Heart right ventricle (tissue), 16 donors: ENCODE measurements around the gene TRIM2. TPM values are rescaled to one million over a fixed set of nuclear protein-coding genes. Genes with fewer than 3 reads are reported as not detected.
A peak's percentile ranks its signal among the peaks of the same experiment; 100 is the strongest.

Experiments
- ATAC-seq, 8 donors: fragments of 200-7000 bp; cut with Tn5 transposase; one replicate each; pipeline ENCODE4 v1.9.1; 2020; ENCODE audit warnings: mild to moderate bottlenecking in 8 of 8, moderate library complexity in 8 of 8, moderate number of reproducible peaks in 1 of 8
- DNase-seq, 2 donors: peaks; one replicate each; pipeline ENCODE4 v3.0.0-alpha.2; 2020
- H3K27ac ChIP-seq, 10 donors: fragments of 200-600 bp; sonication (generic) in 2 of 10; one replicate each; pipeline versions ENCODE4 v1.5.0 to v1.8.0; 2020 to 2022; ENCODE audit warnings: mild to moderate bottlenecking in 3 of 10
- H3K27me3 ChIP-seq, 7 donors: fragments of 200-600 bp; one replicate each; pipeline ENCODE4 v1.8.0; 2021 to 2022; ENCODE audit warnings: mild to moderate bottlenecking in 2 of 7
- H3K36me3 ChIP-seq, 9 donors: fragments of 200-600 bp; sonication (generic) in 1 of 9; one replicate each; pipeline versions ENCODE4 v1.5.0 to v1.8.0; 2020 to 2022; ENCODE audit warnings: mild to moderate bottlenecking in 2 of 9
- H3K4me1 ChIP-seq, 9 donors: fragments of 200-600 bp; sonication (generic) in 1 of 9; one replicate each; pipeline versions ENCODE4 v1.5.0 to v1.8.0; 2020 to 2022; ENCODE audit warnings: mild to moderate bottlenecking in 4 of 9
- H3K4me3 ChIP-seq, 10 donors: fragments of 200-600 bp; sonication (generic) in 2 of 10; one replicate each; pipeline versions ENCODE4 v1.5.0 to v1.8.0; 2020 to 2022; ENCODE audit warnings: mild to moderate bottlenecking in 7 of 10, moderate library complexity in 2 of 10
- H3K9me3 ChIP-seq, 11 donors: fragments of 200-600 bp in 10 of 11; sonication (generic) in 2 of 11; one replicate each; pipeline versions ENCODE4 v1.5.0 to v1.8.0; 2013 to 2022; ENCODE audit warnings: mild to moderate bottlenecking in 2 of 11, control low read depth in 1 of 11, moderate library complexity in 1 of 11
- WGBS, 2 donors: extraction: QIAGEN DNeasy Blood & Tissue Kit; methylation state at CpG; one replicate each; pipeline ENCODE4 v1.1.7; 2013; ENCODE audit warnings: inconsistent platforms in 1 of 2; 5-methylcytosine and 5-hydroxymethylcytosine counted together
- intact Hi-C, 10 donors: fragments of 100-400 bp; cut with DNase I; formaldehyde crosslinking; loops; one replicate each; pipeline versions ENCODE4 v1.11.1 to v1.14.2; 2022
- polyA plus RNA-seq, 2 donors: library from polyadenylated mRNA; stranded (reverse); fragments of 200-250 nt; gene quantifications; one replicate each; pipeline ENCODE4 v1.2.3, GENCODE V29; 2013
- total RNA-seq, 10 donors: library from RNA; stranded (reverse); fragmentation: NEBNext Ultra II Directional in 3 of 10; extraction: Animal tissue kit (Norgen Biotek cat#: 25700) in 3 of 10; gene quantifications; one replicate each; pipeline versions ENCODE4 v1.2.1 to v1.2.4, GENCODE V29; 2021 to 2023
- TF ChIP-seq, protein P1 (sequence below), 9 donors: fragments of 200-600 bp; sonication (generic) in 2 of 9; IDR thresholded peaks; one replicate each; pipeline versions ENCODE4 v1.5.0 to v1.8.0; 2021 to 2022; ENCODE audit warnings: antibody characterized with exemption in 9 of 9, mild to moderate bottlenecking in 5 of 9, moderate library complexity in 1 of 9
- donor health status: Arrhythmogenic right ventricular cardiomyopathy.
- donor health status: ischemic (EF 13 %, LVEDD 7.1; RV severe dilation, severe dysfunction).
- donor health status: healthy with polysubstance abuse.
- donor health status: DM: no; HTN: yes; CAD: no.
- donor health status: DM: no; HTN: no; CAD: no.
- donor health status: ischemic (EF 25% LVEDD 6.9; RV normal size, moderate dysfunction).
- donor health status: ischemic (EF 25% LVEDD 5.7; RV mildly dilated, moderate dysfunction).
- donor health status: healthy.
- donor health status: DM: yes; HTN: yes; CAD: no.
- donor health status: Ischemic cardiomyopathy.
- donor health status: ischemic (EF 35%, LVEDD 5.7; RV mildly dilated, moderate dysfunction).
- donor health status: nonischemic (EF 11% LVEDD 7.7; RV severe dilation, severe dysfunction).
- donor health status: DM: yes; HTN: yes; CAD: no.
- donor health status: PGD.
- donor health status: ischemic (EF 29% LVEDD 5.4; RV normal size, mild dysfunction).
- donor health status: nonischemic (EF 23%, LVEDD 6.1; RV moderate dilation, normal function).

TRIM2 gene
- total and polyA plus RNA-seq, 12 donors = 2.8 to 33.2 (median 20.5) TPM

DNA sequence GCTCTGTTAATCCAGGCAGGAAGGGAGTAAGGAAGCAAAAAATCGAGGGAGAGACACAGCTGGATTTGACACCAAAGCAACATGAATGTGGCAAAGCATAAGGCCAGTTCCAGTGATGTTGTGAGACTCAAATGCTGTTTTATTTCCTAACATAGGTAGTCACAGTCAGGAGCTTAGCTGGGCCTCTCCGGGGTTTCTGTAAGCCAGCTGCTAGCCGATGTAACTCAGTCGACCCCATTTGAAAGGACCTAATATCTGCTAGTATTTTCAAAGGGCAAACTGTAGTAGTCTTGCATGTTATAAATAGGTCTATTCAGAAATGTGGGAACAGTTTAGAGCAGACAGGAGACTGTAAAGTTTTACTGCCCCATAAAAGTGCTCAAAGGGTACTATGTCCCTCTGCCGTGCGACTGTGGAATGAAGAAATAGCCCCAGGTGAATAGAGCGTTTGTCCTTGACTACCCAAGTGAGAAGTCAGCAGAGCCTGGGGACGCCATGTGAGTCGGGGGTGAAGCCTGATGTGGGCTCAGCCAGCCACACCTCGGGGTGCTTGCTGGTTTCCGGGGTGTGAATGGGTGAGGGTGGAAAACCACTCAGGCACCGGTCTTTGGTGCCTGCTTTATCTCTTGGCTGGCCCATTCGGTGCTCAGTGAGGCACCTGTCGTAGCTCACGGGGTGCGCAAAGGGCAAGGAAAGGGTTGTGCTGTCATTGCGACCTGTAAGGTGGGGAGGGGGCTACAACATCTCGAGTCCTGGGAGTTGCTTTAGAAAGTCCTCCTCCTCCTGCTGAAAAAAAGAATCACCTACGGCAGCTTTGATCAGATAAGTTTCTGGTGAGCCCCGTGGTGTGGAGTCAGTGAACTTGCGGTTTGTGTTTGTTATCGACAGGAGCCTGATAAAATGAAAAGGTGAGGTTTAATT, 745 bp downstream of the TRIM2 start:
- Histone ChIP-seq H3K9me3 (no peaks in the 10 kb centered on the region), H3K36me3 (no peaks in the 10 kb centered on the region), H3K27me3 (no peaks in the 10 kb centered on the region), H3K27ac (peak overlapping the region in 5 of 10 donors; percentile 22 to 56 (median 48)), H3K4me1 (peaks cover 0 to 33% (median 3%) of the 10 kb centered on the region in 9 donors), H3K4me3 (peak overlapping the region in 9 of 10 donors; percentile 22 to 50 (median 40))
- WGBS, 2 donors = 48 to 52% methylated on average over 22 of the region's 22 CpGs
- TF ChIP-seq, protein P1, sequence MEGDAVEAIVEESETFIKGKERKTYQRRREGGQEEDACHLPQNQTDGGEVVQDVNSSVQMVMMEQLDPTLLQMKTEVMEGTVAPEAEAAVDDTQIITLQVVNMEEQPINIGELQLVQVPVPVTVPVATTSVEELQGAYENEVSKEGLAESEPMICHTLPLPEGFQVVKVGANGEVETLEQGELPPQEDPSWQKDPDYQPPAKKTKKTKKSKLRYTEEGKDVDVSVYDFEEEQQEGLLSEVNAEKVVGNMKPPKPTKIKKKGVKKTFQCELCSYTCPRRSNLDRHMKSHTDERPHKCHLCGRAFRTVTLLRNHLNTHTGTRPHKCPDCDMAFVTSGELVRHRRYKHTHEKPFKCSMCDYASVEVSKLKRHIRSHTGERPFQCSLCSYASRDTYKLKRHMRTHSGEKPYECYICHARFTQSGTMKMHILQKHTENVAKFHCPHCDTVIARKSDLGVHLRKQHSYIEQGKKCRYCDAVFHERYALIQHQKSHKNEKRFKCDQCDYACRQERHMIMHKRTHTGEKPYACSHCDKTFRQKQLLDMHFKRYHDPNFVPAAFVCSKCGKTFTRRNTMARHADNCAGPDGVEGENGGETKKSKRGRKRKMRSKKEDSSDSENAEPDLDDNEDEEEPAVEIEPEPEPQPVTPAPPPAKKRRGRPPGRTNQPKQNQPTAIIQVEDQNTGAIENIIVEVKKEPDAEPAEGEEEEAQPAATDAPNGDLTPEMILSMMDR (IDR thresholded peaks at IDR 0.05) = no peak
- DNase-seq (no peak), ATAC-seq (peak in 7 of 8 donors; percentile 5 to 57 (median 25))
- intact Hi-C loops = loop anchor here in 9 of 10 donors (5.0 to 10.0 kb wide), 5 partner anchors 37 to 112 kb away; no protein-coding TSS in a partner anchor

DNA sequence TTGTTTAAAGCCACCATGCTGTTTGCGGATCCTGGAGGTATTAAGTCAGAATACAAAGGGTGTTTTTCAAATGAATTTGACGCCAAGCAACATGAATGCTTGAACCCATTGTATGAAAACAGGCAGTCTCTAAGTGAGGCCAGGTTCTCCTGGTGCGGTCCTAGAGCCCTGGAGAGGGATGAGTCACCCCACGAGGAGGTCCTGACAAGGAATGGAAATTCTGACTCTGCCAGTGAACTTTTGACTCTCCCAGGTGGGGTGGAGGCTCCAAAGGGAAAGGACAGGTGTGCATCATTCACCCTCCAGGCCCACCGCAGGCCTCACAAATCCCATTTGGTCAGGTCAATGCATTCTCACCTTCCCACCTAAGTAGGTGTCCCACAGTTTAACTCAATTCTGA, 1.5 kb downstream of the TRIM2 start:
- DNase-seq = no peak
- 80 to 89% methylated on average over 5 of the region's 5 CpGs for WGBS, 2 donors

DNA sequence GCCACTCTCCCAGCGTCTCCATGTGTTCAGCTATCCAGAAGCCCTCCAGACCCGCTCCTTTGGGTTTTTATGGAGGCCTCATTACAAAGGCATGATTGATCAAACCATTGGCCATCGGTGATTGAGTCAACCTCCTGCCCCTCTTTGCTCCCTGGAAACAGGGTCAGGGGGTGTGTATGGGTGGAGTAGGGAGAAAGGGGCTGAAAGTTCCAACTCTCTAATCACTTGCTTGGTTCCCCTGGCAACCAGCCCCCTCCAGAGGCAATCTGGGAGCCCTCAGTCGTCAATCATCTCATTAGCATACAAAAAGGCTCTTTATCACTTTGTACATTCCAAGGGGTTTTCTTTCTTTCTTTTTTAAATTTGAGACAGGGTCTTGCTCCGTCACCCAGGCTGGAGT, 2.3 kb downstream of the TRIM2 start:
- intact Hi-C loops = loop anchor here in 8 of 10 donors (2.0 to 10.0 kb wide), 5 partner anchors 36 to 112 kb away; no protein-coding TSS in a partner anchor
- ATAC-seq = no peak
- Histone ChIP-seq H3K36me3 (no peaks in the 10 kb centered on the region), H3K9me3 (no peaks in the 10 kb centered on the region), H3K27me3 (no peaks in the 10 kb centered on the region), H3K27ac (no peak overlapping the region), H3K4me1 (peaks cover 0 to 45% (median 11%) of the 10 kb centered on the region in 9 donors), H3K4me3 (no peak overlapping the region)
- no peak for DNase-seq
- WGBS, 2 donors = 81 to 88% methylated on average over 5 of the region's 5 CpGs
- TF ChIP-seq, protein P1 (IDR thresholded peaks at IDR 0.05) = no peak

More for the DNA sequence above, 1.5 kb downstream of the TRIM2 start:
- no peaks in the 10 kb centered on the region for H3K36me3 ChIP-seq
- TF ChIP-seq, protein P1 (IDR thresholded peaks at IDR 0.05) = no peak
- H3K4me1 ChIP-seq = peaks cover 0 to 40% (median 9%) of the 10 kb centered on the region in 9 donors
- intact Hi-C loops = loop anchor here in 8 of 10 donors (2.0 to 10.0 kb wide), 5 partner anchors 37 to 113 kb away; no protein-coding TSS in a partner anchor
- no peaks in the 10 kb centered on the region for H3K9me3 ChIP-seq
- H3K27me3 ChIP-seq = no peaks in the 10 kb centered on the region
- no peak overlapping the region for H3K27ac ChIP-seq
- peak in 1 of 8 donors; percentile 32 for ATAC-seq
- H3K4me3 ChIP-seq = no peak overlapping the region

DNA sequence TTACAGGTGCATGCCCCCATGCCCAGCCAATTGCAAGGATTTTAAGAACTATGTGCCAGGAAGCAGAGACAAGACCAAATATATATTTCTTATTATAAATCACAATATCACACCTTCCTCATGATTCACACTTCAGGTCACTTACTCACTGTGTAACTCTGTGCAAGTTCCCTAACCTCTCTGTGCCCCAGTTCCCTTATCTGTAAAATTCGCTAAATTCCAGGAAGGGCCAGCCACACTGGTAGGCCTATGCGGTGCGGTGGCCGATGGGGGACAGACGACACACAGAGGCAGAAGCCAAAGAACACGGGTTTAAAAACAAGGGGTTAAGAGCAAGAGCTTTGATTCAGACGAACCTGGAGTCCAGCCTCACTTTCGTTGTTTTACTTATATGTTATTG, 2.8 kb downstream of the TRIM2 start:
- intact Hi-C loops = loop anchor here in 9 of 10 donors (1.0 to 10.0 kb wide), 6 partner anchors 35 to 112 kb away; no protein-coding TSS in a partner anchor
- H3K36me3 ChIP-seq = no peaks in the 10 kb centered on the region
- no peak overlapping the region for H3K27ac ChIP-seq
- H3K4me3 ChIP-seq = no peak overlapping the region
- no peaks in the 10 kb centered on the region for H3K9me3 ChIP-seq
- whole genome bisulfite sequencing, 2 donors = 42 to 50% methylated on average over 8 of the region's 8 CpGs
- H3K4me1 ChIP-seq = peaks cover 0 to 45% (median 11%) of the 10 kb centered on the region in 9 donors
- DNase-seq (no peak), ATAC-seq (no peak)
- no peaks in the 10 kb centered on the region for H3K27me3 ChIP-seq
- TF ChIP-seq, protein P1 (IDR thresholded peaks at IDR 0.05) = no peak
